GM18505 (cell line): ENCODE measurements around the gene DMAC2L.

Experiments
- ATAC-seq: cut with Tn5 transposase; IDR thresholded peaks from one replicate; pipeline ENCODE4 v1.9.1; 2021; ENCODE audit not compliant: unreplicated experiment
- POLR2A ChIP-seq: IDR thresholded peaks from 4 replicates; pipeline ENCODE4 v1.6.1; 2011; ENCODE audit warnings: borderline replicate concordance; ENCODE audit not compliant: insufficient read depth, insufficient read length; ENCODE audit errors: extremely low read depth

The DMAC2L gene

DNA sequence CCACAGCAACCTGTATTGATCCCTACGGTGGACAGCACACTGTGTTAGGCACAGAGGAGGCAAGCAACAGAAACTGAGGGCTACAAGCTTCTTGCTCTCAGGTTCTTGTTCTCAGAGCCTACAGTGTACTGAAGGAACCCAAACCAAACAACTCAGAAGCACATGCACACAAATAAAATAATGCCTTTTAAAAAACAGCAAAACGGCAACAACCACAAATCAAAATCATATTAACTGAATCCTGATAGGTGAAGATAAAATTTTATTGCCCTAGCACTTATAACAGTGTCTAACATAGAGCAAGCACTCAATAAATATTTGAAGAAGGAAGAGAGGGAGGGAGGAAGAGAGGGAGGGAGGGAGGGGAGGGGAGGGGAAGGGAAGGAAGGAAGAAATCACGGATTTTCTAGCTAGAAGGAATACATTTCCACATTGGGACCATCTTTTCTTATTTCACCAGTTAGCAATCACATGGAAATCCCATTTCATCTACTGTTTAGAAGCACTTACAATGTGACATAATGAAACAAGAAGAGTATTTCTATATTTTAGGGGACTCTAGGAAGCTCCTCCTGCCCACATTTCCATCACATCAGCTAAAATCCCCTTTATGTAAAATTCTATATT, 27.2 kb downstream of the DMAC2L start:
- ATAC-seq = no peak
- TF ChIP-seq POLR2A = no peak

DNA sequence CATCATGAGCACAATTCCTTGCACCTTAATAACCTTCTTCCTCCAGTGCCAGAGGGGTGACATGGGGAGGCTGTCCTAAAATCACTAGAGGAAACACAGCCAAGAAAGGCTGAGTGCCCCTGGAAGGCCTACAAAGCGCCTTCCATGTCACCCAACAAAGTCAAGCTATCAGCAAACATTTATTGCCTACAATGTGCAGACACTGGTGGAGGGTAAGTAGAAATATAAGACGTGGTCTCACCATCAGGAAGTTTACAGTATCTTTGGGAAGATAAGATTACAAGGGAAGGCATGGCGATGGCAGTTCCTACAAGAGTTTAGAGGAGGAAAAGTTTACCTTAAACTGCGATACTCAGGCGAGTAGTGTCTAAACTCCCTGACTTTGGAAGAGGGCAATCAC, 27.9 kb downstream of the DMAC2L start:
- TF ChIP-seq POLR2A = no peak
- no peak for ATAC-seq

DNA sequence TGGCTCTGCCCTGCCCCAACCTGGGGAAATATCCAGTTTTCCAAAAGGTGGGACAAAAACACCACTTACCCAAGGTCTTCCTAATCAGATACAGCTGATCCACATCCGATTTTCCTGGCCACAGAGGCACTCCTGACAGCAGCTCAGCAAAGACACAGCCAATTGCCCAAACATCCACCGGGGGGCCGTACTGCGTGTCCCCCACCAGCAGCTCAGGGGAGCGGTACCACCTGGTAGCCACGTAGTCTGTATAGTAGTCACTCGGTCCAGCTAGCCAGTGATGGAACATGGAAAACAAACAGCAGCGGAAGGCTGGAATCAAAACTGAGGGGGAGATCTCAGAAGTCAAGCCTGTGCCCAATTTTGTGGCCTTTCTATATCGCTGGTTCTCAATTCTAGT, 28.8 kb downstream of the DMAC2L start:
- TF ChIP-seq POLR2A = no peak
- ATAC-seq = no peak

DNA sequence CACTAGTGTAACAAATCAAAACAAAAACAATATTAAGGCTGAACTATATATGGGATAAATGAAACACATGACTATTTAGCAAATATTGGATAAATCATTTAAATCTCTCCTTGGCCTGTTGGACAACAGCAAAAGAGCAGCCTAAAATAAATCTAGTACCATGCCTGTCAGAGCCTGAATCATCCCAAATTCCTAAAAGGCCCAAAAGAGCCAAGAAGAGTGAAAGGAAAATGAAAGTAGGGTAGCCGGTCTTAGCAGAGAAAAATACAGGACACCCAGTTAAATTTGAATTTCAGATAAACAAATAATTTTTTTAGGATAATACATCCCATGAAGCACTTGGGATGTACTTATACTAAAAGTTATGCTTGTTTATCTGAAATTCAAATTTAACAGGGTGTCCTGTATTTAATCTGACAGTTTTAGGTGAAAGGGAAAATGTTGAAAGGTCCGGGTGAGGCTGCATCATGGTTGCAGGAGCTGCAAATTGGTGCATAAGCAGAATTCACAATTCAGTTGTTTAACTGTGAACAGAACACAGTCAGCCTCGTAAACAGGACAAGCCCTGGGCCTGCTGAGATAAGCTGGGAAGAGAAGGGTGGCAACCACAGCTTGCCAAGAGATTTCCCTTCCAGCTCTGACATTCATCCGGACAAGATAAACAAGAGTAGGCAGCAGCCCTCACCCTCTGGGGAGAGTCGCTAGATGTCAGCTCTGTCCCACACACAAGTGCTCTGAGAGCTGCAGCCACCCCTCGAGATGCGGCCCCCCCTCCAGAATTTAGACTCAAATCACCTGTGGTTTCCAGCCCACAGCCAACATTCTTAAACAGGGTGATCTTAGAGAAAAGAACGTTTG, 30.3 kb downstream of the DMAC2L start:
- no peak for TF ChIP-seq POLR2A
- peak; percentile 51 for ATAC-seq

DNA sequence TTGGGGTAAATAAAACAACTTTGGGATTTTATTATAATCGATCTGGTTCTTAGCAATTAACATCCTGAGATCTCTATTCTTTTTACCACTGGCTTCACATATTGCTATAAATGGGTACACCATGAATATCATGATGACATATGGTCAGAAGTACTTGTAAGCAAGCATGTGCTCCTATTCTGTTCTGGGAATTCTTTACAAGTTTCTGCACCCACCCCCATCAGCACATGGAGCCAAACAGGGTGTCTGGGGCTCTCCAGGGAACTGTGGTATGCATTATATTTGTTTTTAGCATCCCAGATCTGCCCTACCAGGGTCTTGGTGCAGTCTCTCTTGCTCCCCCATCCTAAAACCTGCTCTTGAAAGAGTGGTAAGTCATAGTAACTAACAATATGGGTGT, 31.3 kb downstream of the DMAC2L start:
- TF ChIP-seq POLR2A = no peak
- no peak for ATAC-seq

DNA sequence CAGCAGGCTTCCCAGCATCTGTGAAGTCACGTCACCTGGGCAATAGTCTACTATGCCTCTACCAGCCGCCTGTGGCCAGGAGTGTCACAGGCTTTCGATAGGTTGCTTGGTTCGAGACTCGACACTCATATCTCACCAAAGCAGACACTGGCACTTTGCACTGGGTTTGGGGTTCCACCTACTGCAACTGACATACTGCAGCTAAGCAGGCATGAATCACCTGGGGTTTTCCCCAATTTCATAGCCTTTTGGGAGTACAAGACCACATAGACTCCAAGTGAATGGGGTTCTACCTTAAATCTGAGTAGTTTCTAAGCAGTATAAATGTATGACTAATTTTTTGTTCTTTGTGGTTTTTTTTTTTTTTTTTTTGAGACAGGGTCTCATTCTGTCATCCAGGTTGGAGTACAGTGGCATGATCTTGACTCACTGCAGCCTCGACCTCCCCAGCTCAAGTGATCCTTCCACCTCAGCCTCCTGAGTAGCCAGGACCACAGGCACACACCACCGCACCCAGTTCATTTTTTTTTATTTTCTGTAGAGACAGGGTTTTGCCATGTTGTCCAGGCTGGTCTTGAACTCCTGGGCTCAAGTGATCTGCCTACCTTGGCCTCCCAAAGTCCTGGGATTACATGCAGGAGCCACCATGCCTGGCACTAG, 32.1 kb downstream of the DMAC2L start:
- TF ChIP-seq POLR2A = no peak
- ATAC-seq = peak; percentile 82

DNA sequence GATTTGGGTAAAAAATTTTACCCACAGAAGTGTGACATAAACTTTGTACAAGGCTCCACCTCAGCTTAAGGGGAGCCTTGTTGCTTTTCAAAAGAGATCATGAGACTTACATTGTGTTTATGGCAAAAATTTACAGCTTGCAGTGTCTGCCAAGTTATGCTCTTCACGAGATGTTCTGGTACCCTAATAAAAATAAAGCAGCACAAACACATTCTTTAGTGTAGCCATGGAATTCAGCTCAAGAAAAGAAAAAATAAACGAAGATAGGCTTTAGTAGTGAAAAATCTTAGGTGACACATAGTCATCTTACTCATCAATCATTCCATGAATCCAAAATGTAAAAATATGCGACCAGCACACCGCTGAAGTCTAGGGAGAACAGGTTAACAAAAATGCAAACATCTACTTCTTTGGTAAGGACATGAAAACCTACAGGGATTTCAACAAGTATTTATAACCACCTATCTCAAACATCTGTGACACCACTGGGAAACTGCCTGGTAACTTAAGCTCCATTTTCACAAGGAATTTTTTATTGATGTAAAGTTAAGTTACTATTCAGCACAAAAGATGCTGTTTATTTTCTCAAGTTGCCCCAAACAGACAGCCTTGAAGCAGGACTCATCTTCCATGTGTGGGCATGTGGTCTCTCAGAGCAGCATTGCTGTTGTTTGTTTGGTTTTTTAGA, 32.9 kb downstream of the DMAC2L start:
- no peak for ATAC-seq
- TF ChIP-seq POLR2A = no peak

DNA sequence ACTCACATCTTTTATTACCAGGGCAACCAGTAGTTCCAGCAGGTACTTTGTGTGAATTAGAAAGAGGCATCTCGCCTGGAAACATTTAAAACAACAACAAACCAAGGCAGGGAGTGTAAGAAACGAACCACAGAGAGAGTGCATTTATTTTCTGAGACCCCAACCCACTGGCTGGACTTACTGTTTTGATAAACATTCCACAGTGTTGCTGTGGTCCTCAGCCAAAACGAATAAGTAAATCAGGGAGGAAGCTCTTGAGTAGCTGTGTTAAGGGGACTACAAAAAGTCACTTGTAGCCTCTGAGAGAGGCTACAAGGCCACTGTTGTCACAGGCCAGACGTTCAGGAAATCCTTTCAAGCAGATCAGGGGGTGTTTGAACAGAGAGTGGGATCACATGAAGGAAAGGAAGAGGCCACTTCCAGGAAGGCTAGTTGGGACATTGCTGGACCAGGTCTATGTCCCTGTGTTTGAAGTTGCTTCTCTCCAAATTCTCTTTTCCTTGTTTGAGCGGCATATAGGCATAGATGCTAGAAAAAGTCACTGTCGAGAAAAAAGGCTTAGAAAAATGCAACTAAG, 33.8 kb downstream of the DMAC2L start:
- TF ChIP-seq POLR2A = no peak
- ATAC-seq = no peak

DNA sequence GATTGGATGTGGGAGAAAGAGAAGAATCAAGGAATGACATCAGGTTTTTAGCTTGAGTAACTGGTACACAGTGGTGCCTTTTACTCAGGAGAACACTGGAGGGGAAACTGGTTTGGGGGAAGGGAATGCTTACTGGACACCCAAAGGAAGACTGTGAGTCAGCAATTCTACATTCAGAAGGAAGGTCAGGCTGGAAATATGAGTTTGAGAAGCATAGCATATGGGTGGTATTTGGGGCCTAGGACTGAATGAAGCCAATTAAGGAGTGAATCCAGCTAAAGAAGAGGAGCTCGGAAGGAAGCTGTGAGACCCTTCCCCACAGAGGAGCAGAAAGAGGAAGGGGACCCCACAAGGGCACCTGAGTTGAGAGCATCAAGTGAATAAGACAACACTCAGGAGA, 35.4 kb downstream of the DMAC2L start:
- TF ChIP-seq POLR2A = no peak
- ATAC-seq = no peak

DNA sequence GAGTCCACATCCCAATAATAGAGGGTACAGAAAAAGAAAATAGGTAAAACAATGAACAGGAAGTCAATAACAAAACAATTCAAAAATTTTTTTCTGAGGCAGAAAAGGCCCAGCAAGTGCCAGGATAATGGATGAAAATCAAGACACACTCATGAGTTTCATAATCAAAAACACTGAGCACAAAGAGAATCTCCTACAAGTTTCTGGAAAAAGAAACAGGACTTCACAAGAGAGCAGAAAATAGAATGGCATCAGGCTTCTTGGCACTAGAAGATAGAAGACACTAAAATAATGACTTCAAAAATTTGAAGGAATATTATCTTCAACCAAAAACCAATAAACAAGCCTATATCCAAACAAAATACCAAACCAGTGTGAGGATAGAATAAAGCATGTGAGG, 36.8 kb downstream of the DMAC2L start:
- TF ChIP-seq POLR2A = no peak
- ATAC-seq = no peak

DNA sequence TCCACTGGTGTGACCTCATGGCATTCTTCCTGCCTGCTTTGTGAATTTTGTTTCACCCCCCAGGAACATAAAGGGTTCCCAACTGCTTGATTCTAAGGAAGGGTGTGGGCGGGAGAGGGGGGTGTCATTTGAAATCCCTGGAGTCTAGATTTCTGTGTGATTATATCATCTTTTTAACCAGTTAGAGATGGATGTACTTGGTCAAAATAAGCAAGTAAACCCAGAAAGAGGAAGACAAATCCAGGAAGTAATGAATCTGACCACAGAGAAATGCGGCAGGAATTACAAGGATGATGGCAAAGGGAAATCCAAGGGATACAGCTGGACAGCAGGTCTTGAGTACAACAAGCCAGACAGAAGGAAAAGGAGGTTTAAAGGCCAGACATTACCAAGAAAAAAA, 38.9 kb downstream of the DMAC2L start:
- ATAC-seq = no peak
- no peak for TF ChIP-seq POLR2A

DNA sequence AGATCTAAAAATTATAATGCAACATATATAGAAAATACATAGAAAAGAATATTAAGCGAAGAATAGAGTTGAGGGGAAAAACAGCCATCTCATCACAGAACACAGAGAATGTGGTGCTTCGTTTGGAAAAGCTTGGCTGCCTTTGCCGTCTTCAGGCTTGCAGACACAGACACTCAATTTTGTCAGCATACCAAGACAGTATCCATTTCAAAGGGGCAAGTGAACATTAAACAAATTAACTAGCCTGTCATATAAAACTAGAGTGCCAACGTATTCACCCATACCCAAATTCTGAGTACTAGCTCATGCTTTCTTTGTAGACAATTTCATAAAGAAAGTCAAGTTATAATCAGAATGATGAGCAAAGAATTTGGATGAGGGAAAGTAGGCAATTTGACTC, 40.5 kb downstream of the DMAC2L start:
- ATAC-seq = no peak
- TF ChIP-seq POLR2A = no peak

DNA sequence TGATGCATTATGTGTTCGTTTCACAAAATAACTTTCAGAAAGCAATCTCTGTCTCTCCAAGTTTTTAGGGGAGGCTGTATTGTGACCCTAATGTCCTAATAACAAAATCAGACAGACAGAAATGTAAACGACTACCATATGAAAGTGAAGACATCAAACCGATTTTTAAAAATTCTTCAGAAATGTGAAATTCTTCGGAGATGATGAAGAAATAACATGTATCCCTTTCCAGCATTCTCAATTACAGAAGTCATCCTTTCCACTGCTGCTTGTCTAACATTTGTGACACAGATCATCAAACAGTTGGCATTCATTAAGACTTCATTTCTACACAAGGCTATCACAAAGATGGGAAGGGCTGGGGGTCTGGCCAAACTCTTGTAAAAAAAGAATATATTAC, 41.0 kb downstream of the DMAC2L start:
- TF ChIP-seq POLR2A = no peak
- no peak for ATAC-seq
